Measurements from ENCODE around the gene ASB10. TPM values are rescaled to one million over a fixed set of nuclear protein-coding genes. Genes with fewer than 3 reads are reported as not detected.

Gene ASB10
- polyA plus RNA-seq, 1 of the 3 experiments (the other 2 are of a cell fraction): not detected

GRCh38 chr7:151139791-151140190, 47.3 kb downstream of the ASB10 start:
- Histone ChIP-seq H3K4me3 (ENCODE audit: low read depth in 2 of 2, low read length in 1 of 2) (no peak overlapping the region), H2AFZ (ENCODE audit: low read depth) (no peak overlapping the region), H3K27me3 (ENCODE audit: insufficient read depth) (no peaks in the 10 kb centered on the region), H4K20me1 (ENCODE audit: insufficient read depth) (no peaks in the 10 kb centered on the region), H3K9me2 (no peaks in the 10 kb centered on the region), H3K36me3 (replicated peaks in 1 of 2; ENCODE audit: control insufficient read depth in 1 of 2, insufficient read depth in 2 of 2, low read length in 1 of 2) (peaks cover 21 to 89% of the 10 kb centered on the region in 2 experiments), H3F3A (replicated peaks; ENCODE audit: insufficient read depth) (peaks cover 6% of the 10 kb centered on the region), H3K4me2 (no peak overlapping the region), H3K9ac (no peak overlapping the region), H3K4me1 (ENCODE audit: control insufficient read depth in 1 of 2, insufficient read depth in 2 of 2, low read depth in 1 of 2, low read length in 1 of 2) (peaks cover 0 to 14% of the 10 kb centered on the region in 2 experiments; a peak in 1 of 4 replicates), H3K27ac (ENCODE audit: low read depth in 2 of 2, low read length in 1 of 2) (no peak overlapping the region), H3K9me3 (no peaks in the 10 kb centered on the region), H3K79me2 (ENCODE audit: insufficient read depth) (no peaks in the 10 kb centered on the region)
- 95% methylated on average over 9 of the region's 9 CpGs for WGBS (ENCODE audit: low lambda C conversion rate)
- TF ChIP-seq MXI1 (IDR thresholded peaks at IDR 0.05; ENCODE audit: low read depth, low read length) (no peak), RFX5 (IDR thresholded peaks at IDR 0.05; ENCODE audit: low read length) (no peak), RXRA (IDR thresholded peaks at IDR 0.05; ENCODE audit: borderline replicate concordance, low read depth) (no peak), JUND (IDR thresholded peaks at IDR 0.05) (no peak), POLR2AphosphoS5 (IDR thresholded peaks at IDR 0.05; ENCODE audit: low read depth, low read length) (no peak), SMC3 (IDR thresholded peaks at IDR 0.05; ENCODE audit: low read depth, low read length) (no peak), REST (IDR thresholded peaks at IDR 0.05; ENCODE audit: low read depth, low read length) (no peak), FOSL2 (IDR thresholded peaks at IDR 0.05; ENCODE audit: borderline replicate concordance, low read depth) (no peak), IRF3 (IDR thresholded peaks at IDR 0.05; ENCODE audit: low read depth, low read length) (no peak), YY1 (IDR thresholded peaks at IDR 0.05; ENCODE audit: low read depth) (no peak), MEF2A (IDR thresholded peaks at IDR 0.05; ENCODE audit: borderline replicate concordance, low read depth) (no peak), RCOR1 (IDR thresholded peaks at IDR 0.05; ENCODE audit: low read length) (no peak)
- ChIA-PET POLR2A (no interaction called here), CTCF (interaction anchor here (0.7 to 10.0 kb wide), 11 partner anchors 8 to 164 kb away, joined by 3 to 73 read pairs (median 8); partner anchors contain the start of gene GBX1)
- DNase-seq: no peak

GRCh38 chr7:151139071-151139790, 47.8 kb downstream of the ASB10 start:
- H3K36me3 ChIP-seq (replicated peaks in 1 of 2; ENCODE audit: control insufficient read depth in 1 of 2, insufficient read depth in 2 of 2, low read length in 1 of 2): peaks cover 18 to 93% of the 10 kb centered on the region in 2 experiments
- H4K20me1 ChIP-seq (ENCODE audit: insufficient read depth): no peaks in the 10 kb centered on the region
- peaks cover 0 to 14% of the 10 kb centered on the region in 2 experiments; a peak in 1 of 4 replicates for H3K4me1 ChIP-seq (ENCODE audit: control insufficient read depth in 1 of 2, insufficient read depth in 2 of 2, low read depth in 1 of 2, low read length in 1 of 2)
- H2AFZ ChIP-seq (ENCODE audit: low read depth): no peak overlapping the region
- WGBS (ENCODE audit: low lambda C conversion rate): 94% methylated on average over 17 of the region's 18 CpGs
- no peak overlapping the region for H3K4me2 ChIP-seq
- ChIA-PET POLR2A (no interaction called here), CTCF (interaction anchor here (0.7 to 10.0 kb wide), 11 partner anchors 9 to 165 kb away, joined by 3 to 73 read pairs (median 8); partner anchors contain the start of gene GBX1)
- H3K4me3 ChIP-seq (ENCODE audit: low read depth in 2 of 2, low read length in 1 of 2): no peak overlapping the region
- H3K79me2 ChIP-seq (ENCODE audit: insufficient read depth): no peaks in the 10 kb centered on the region
- H3F3A ChIP-seq (replicated peaks; ENCODE audit: insufficient read depth): peaks cover 2% of the 10 kb centered on the region
- no peaks in the 10 kb centered on the region for H3K27me3 ChIP-seq (ENCODE audit: insufficient read depth)
- peak; percentile 53 for DNase-seq
- no peak overlapping the region for H3K27ac ChIP-seq (ENCODE audit: low read depth in 2 of 2, low read length in 1 of 2)
- H3K9me2 ChIP-seq: no peaks in the 10 kb centered on the region
- H3K9ac ChIP-seq: no peak overlapping the region
- no peaks in the 10 kb centered on the region for H3K9me3 ChIP-seq
- TF ChIP-seq ELF1 (IDR thresholded peaks at IDR 0.05): no peak
- no peak for TF ChIP-seq FOXJ3 (CRISPR knock-in tag; IDR thresholded peaks at IDR 0.05)
- TF ChIP-seq TAF1 (IDR thresholded peaks at IDR 0.05; ENCODE audit: borderline replicate concordance, low read depth, low read length): no peak
- TF ChIP-seq GATA2 (CRISPR knock-in tag; IDR thresholded peaks at IDR 0.05): no peak
- no peak for TF ChIP-seq GABPA (IDR thresholded peaks at IDR 0.05; ENCODE audit: low read depth)
- TF ChIP-seq RXRA (IDR thresholded peaks at IDR 0.05; ENCODE audit: borderline replicate concordance, low read depth): no peak
- TF ChIP-seq CHD2 (IDR thresholded peaks at IDR 0.05; ENCODE audit: low read length, partially characterized antibody): no peak
- TF ChIP-seq FOSL2 (IDR thresholded peaks at IDR 0.05; ENCODE audit: borderline replicate concordance, low read depth): no peak
- TF ChIP-seq REST (IDR thresholded peaks at IDR 0.05; ENCODE audit: low read depth, low read length): no peak
- TF ChIP-seq SMC3 (IDR thresholded peaks at IDR 0.05; ENCODE audit: low read depth, low read length): no peak
- TF ChIP-seq TEAD4 (IDR thresholded peaks at IDR 0.05; ENCODE audit: borderline replicate concordance, insufficient read depth): no peak
